ENCODE measurements around the gene DNAH6. TPM values are rescaled to one million over a fixed set of nuclear protein-coding genes. Genes with fewer than 3 reads are reported as not detected.
A peak's percentile ranks its signal among the peaks of the same experiment; 100 is the strongest.
"Not testable (repeated sequence)": the region's sequence is repeated elsewhere in the genome, so short reads cannot be mapped to it uniquely, and the experiment has no call there.

Gene DNAH6
- total RNA-seq, 2 experiments from 2014 or later: 1.1 to 1.3 TPM

- Mint-ChIP-seq H3K36me3 (ENCODE audit: low read depth) (no peaks in the 10 kb centered on the region), H3K4me3 (no peak overlapping the region), H3K27me3 (no peaks in the 10 kb centered on the region), H3K27ac (no peak overlapping the region), H3K9me3 (ENCODE audit: low read depth) (no peaks in the 10 kb centered on the region), H3K4me1 (peaks cover 3% of the 10 kb centered on the region)
- DNase-seq (no peak), ATAC-seq (no peak)
- ChIA-PET CTCF (no interaction called here), POLR2A (no interaction called here)
- intact Hi-C loops (cut with DNase I, micrococcal nuclease): no loop called here
Observed at GRCh38 chr2:84487298-84487996, 28.9 kb upstream of the DNAH6 start.

- Mint-ChIP-seq H3K9me3 (ENCODE audit: low read depth) (no peaks in the 10 kb centered on the region), H3K4me3 (no peak overlapping the region), H3K27ac (no peak overlapping the region), H3K4me1 (peaks cover 7% of the 10 kb centered on the region), H3K36me3 (ENCODE audit: low read depth) (no peaks in the 10 kb centered on the region), H3K27me3 (no peaks in the 10 kb centered on the region)
- ATAC-seq: no peak
- POLR2A ChIA-PET: no interaction called here
- CTCF ChIA-PET: interaction anchor here (0.8 kb wide), 3 partner anchors 18 to 434 kb away, joined by 3 to 5 read pairs (median 3); no protein-coding TSS in a partner anchor
- intact Hi-C loops (cut with DNase I, micrococcal nuclease): loop anchor here in 1 of 2 experiments (10.0 kb wide), 1 partner anchor 794 kb away; no protein-coding TSS in a partner anchor
- DNase-seq: no peak
Observed at GRCh38 chr2:84491256-84491655, 25.0 kb upstream of the DNAH6 start.

GRCh38 chr2:84491741-84492140 lies 24.6 kb upstream of the DNAH6 start:
- intact Hi-C loops (cut with DNase I, micrococcal nuclease): loop anchor here in 1 of 2 experiments (10.0 kb wide), 1 partner anchor 793 kb away; no protein-coding TSS in a partner anchor

GRCh38 chr2:84492571-84492970 lies 23.7 kb upstream of the DNAH6 start:
- H3K27ac Mint-ChIP-seq: no peak overlapping the region
- no peaks in the 10 kb centered on the region for H3K9me3 Mint-ChIP-seq (ENCODE audit: low read depth)
- no peak for DNase-seq
- no peaks in the 10 kb centered on the region for H3K36me3 Mint-ChIP-seq (ENCODE audit: low read depth)
- ChIA-PET POLR2A (no interaction called here), CTCF (interaction anchor here (1.0 to 2.7 kb wide), 4 partner anchors 9 to 433 kb away, joined by 3 to 14 read pairs (median 3); no protein-coding TSS in a partner anchor)
- H3K4me3 Mint-ChIP-seq: no peak overlapping the region
- ATAC-seq: no peak
- no peaks in the 10 kb centered on the region for H3K27me3 Mint-ChIP-seq
- H3K4me1 Mint-ChIP-seq: peaks cover 8% of the 10 kb centered on the region
- intact Hi-C loops (cut with DNase I, micrococcal nuclease): loop anchor here in 1 of 2 experiments (10.0 kb wide), 1 partner anchor 792 kb away; no protein-coding TSS in a partner anchor

More at GRCh38 chr2:84491741-84492140, 24.6 kb upstream of the DNAH6 start:
- Mint-ChIP-seq H3K4me1 (peaks cover 7% of the 10 kb centered on the region), H3K9me3 (ENCODE audit: low read depth) (no peaks in the 10 kb centered on the region), H3K4me3 (no peak overlapping the region), H3K36me3 (ENCODE audit: low read depth) (no peaks in the 10 kb centered on the region), H3K27ac (no peak overlapping the region), H3K27me3 (no peaks in the 10 kb centered on the region)
- DNase-seq (no peak), ATAC-seq (no peak)
- POLR2A ChIA-PET: no interaction called here
- CTCF ChIA-PET: interaction anchor here (0.6 to 2.7 kb wide), 5 partner anchors 18 to 434 kb away, joined by 3 to 14 read pairs (median 3); no protein-coding TSS in a partner anchor

GRCh38 chr2:84493514-84493913 lies 22.8 kb upstream of the DNAH6 start:
- ATAC-seq (no peak), DNase-seq (no peak)
- POLR2A ChIA-PET: no interaction called here
- H3K36me3 Mint-ChIP-seq (ENCODE audit: low read depth): no peaks in the 10 kb centered on the region
- no peak overlapping the region for H3K4me3 Mint-ChIP-seq
- H3K27ac Mint-ChIP-seq: no peak overlapping the region
- CTCF ChIA-PET: interaction anchor here (1.0 to 2.7 kb wide), 4 partner anchors 10 to 433 kb away, joined by 3 to 14 read pairs (median 3); no protein-coding TSS in a partner anchor
- peaks cover 17% of the 10 kb centered on the region for H3K4me1 Mint-ChIP-seq
- H3K9me3 Mint-ChIP-seq (ENCODE audit: low read depth): no peaks in the 10 kb centered on the region
- no peaks in the 10 kb centered on the region for H3K27me3 Mint-ChIP-seq
- intact Hi-C loops (cut with DNase I, micrococcal nuclease): loop anchor here in 1 of 2 experiments (10.0 kb wide), 1 partner anchor 791 kb away; no protein-coding TSS in a partner anchor

- Mint-ChIP-seq H3K9me3 (ENCODE audit: low read depth) (no peaks in the 10 kb centered on the region), H3K36me3 (ENCODE audit: low read depth) (no peaks in the 10 kb centered on the region), H3K4me3 (no peak overlapping the region), H3K27me3 (no peaks in the 10 kb centered on the region), H3K4me1 (peaks cover 20% of the 10 kb centered on the region), H3K27ac (no peak overlapping the region)
- ATAC-seq (no peak), DNase-seq (no peak)
- intact Hi-C loops (cut with DNase I, micrococcal nuclease): loop anchor here in 1 of 2 experiments (10.0 kb wide), 1 partner anchor 791 kb away; no protein-coding TSS in a partner anchor
- ChIA-PET POLR2A (no interaction called here), CTCF (interaction anchor here (0.9 to 2.7 kb wide), 3 partner anchors 10 to 432 kb away, joined by 3 to 14 read pairs (median 3); no protein-coding TSS in a partner anchor)
Observed at GRCh38 chr2:84494070-84494469, 22.2 kb upstream of the DNAH6 start.

GRCh38 chr2:84495539-84496146 lies 20.7 kb upstream of the DNAH6 start:
- H3K27ac Mint-ChIP-seq: no peak overlapping the region
- peak; percentile 88 for ATAC-seq
- H3K27me3 Mint-ChIP-seq: no peaks in the 10 kb centered on the region
- peak; percentile 29 for DNase-seq
- H3K4me1 Mint-ChIP-seq: peaks cover 20% of the 10 kb centered on the region
- intact Hi-C loops (cut with DNase I, micrococcal nuclease): loop anchor here (1.0 to 10.0 kb wide), 9 partner anchors 136 to 790 kb away; no protein-coding TSS in a partner anchor
- H3K9me3 Mint-ChIP-seq (ENCODE audit: low read depth): no peaks in the 10 kb centered on the region
- POLR2A ChIA-PET: no interaction called here
- H3K36me3 Mint-ChIP-seq (ENCODE audit: low read depth): no peaks in the 10 kb centered on the region
- H3K4me3 Mint-ChIP-seq: no peak overlapping the region
- CTCF ChIA-PET: interaction anchor here (0.8 to 1.0 kb wide), 2 partner anchors 133 to 430 kb away, joined by 3 to 4 read pairs; no protein-coding TSS in a partner anchor

- DNase-seq (no peak), ATAC-seq (no peak)
- Mint-ChIP-seq H3K27me3 (no peaks in the 10 kb centered on the region), H3K4me1 (peaks cover 20% of the 10 kb centered on the region), H3K27ac (no peak overlapping the region), H3K4me3 (no peak overlapping the region), H3K36me3 (ENCODE audit: low read depth) (no peaks in the 10 kb centered on the region), H3K9me3 (ENCODE audit: low read depth) (no peaks in the 10 kb centered on the region)
- intact Hi-C loops (cut with DNase I, micrococcal nuclease): loop anchor here (5.0 to 10.0 kb wide), 3 partner anchors 151 to 788 kb away; no protein-coding TSS in a partner anchor
- ChIA-PET POLR2A (no interaction called here), CTCF (interaction anchor here (0.7 to 1.0 kb wide), 3 partner anchors 132 to 682 kb away, joined by 3 to 5 read pairs (median 4); no protein-coding TSS in a partner anchor)
Observed at GRCh38 chr2:84496386-84496785, 19.9 kb upstream of the DNAH6 start.

- peaks cover 1% of the 10 kb centered on the region for H3K36me3 Mint-ChIP-seq (ENCODE audit: low read depth)
- H3K27me3 Mint-ChIP-seq: no peaks in the 10 kb centered on the region
- ChIA-PET POLR2A (no interaction called here), CTCF (interaction anchor here (0.6 to 1.8 kb wide), 10 partner anchors 11 to 801 kb away, joined by 3 to 9 read pairs (median 4); partner anchors contain the start of gene TRABD2A)
- ATAC-seq (no peak), DNase-seq (no peak)
- peaks cover 1% of the 10 kb centered on the region for H3K9me3 Mint-ChIP-seq (ENCODE audit: low read depth)
- H3K4me3 Mint-ChIP-seq: no peak overlapping the region
- intact Hi-C loops (cut with DNase I, micrococcal nuclease): loop anchor here (5.0 to 10.0 kb wide), 3 partner anchors 150 to 788 kb away; no protein-coding TSS in a partner anchor
- H3K4me1 Mint-ChIP-seq: peaks cover 20% of the 10 kb centered on the region
- H3K27ac Mint-ChIP-seq: no peak overlapping the region
Observed at GRCh38 chr2:84497285-84497684, 19.0 kb upstream of the DNAH6 start.

- peak; percentile 83 for ATAC-seq
- Mint-ChIP-seq H3K9me3 (ENCODE audit: low read depth) (peaks cover 1% of the 10 kb centered on the region), H3K4me3 (no peak overlapping the region), H3K36me3 (ENCODE audit: low read depth) (peaks cover 1% of the 10 kb centered on the region), H3K4me1 (peaks cover 20% of the 10 kb centered on the region), H3K27ac (no peak overlapping the region), H3K27me3 (no peaks in the 10 kb centered on the region)
- CTCF ChIA-PET: interaction anchor here (0.6 to 1.8 kb wide), 5 partner anchors 39 to 800 kb away, joined by 3 to 9 read pairs (median 5); partner anchors contain the start of gene TRABD2A
- POLR2A ChIA-PET: no interaction called here
- intact Hi-C loops (cut with DNase I, micrococcal nuclease): loop anchor here (2.0 to 10.0 kb wide), 4 partner anchors 19 to 787 kb away; partner anchors contain the start of gene DNAH6 (in 1 of the 2)
- DNase-seq: no peak
Observed at GRCh38 chr2:84498150-84498799, 18.0 kb upstream of the DNAH6 start.

- DNase-seq; ATAC-seq; H3K4me1 Mint-ChIP-seq; CTCF ChIA-PET; H3K4me3 Mint-ChIP-seq; H3K27me3 Mint-ChIP-seq; H3K9me3 Mint-ChIP-seq (ENCODE audit: low read depth); POLR2A ChIA-PET; H3K36me3 Mint-ChIP-seq (ENCODE audit: low read depth); H3K27ac Mint-ChIP-seq; intact Hi-C loops (cut with DNase I, micrococcal nuclease): not testable (repeated sequence)
Observed at GRCh38 chr2:84511024-84511423, 5.3 kb upstream of the DNAH6 start.
